Suprapubic skin (tissue), 4 donors: Measurements from ENCODE around the gene EFEMP1. TPM values are rescaled to one million over a fixed set of nuclear protein-coding genes. Genes with fewer than 3 reads are reported as not detected.

Source experiments
- DNase-seq, 2 donors: peaks; one replicate each; pipeline ENCODE4 v3.0.0-alpha.2; 2019; ENCODE audit warnings: low spot score in 2 of 2
- H3K27ac ChIP-seq: fragments of 200-600 bp; sonication (generic); one replicate; pipeline ENCODE4 v1.5.1; 2019
- H3K27me3 ChIP-seq: fragments of 200-600 bp; sonication (generic); one replicate; pipeline ENCODE4 v1.5.1; 2019
- H3K36me3 ChIP-seq: fragments of 200-600 bp; sonication (generic); one replicate; pipeline ENCODE4 v1.5.1; 2019
- H3K4me1 ChIP-seq: fragments of 200-600 bp; sonication (generic); one replicate; pipeline ENCODE4 v1.5.1; 2019
- H3K4me3 ChIP-seq: fragments of 200-600 bp; sonication (generic); one replicate; pipeline ENCODE4 v1.5.1; 2019; ENCODE audit warnings: mild to moderate bottlenecking
- H3K9me3 ChIP-seq: fragments of 200-600 bp; sonication (generic); one replicate; pipeline ENCODE4 v1.5.1; 2019
- CTCF ChIP-seq, 2 donors: fragments of 200-600 bp in 1 of 2; fragments of 450-650 bp in 1 of 2; sonication (generic) in 1 of 2; IDR thresholded peaks; one replicate each; pipeline ENCODE4 v1.5.1; 2016 to 2019; ENCODE audit warnings: antibody characterized with exemption in 2 of 2, mild to moderate bottlenecking in 1 of 2, moderate library complexity in 1 of 2
- EP300 ChIP-seq: sonication (generic); formaldehyde crosslinking; IDR thresholded peaks from one replicate; pipeline ENCODE4 v1.6.1; 2017; ENCODE audit warnings: antibody characterized with exemption
- POLR2A ChIP-seq, 2 donors: fragments of 450-650 bp; IDR thresholded peaks; one replicate each; pipeline ENCODE4 v1.6.1; 2017; ENCODE audit warnings: antibody characterized with exemption in 2 of 2, mild to moderate bottlenecking in 2 of 2, moderate library complexity in 2 of 2
- POLR2AphosphoS5 ChIP-seq, 3 donors: sonication (generic); formaldehyde crosslinking; IDR thresholded peaks; one replicate each; pipeline ENCODE4 v1.6.1; 2017; ENCODE audit warnings: antibody characterized with exemption in 3 of 3
- WGBS: methylation state at CpG from one replicate; pipeline ENCODE4 v1.1.5; 2018; 5-methylcytosine and 5-hydroxymethylcytosine counted together
- total RNA-seq, 4 donors: library from RNA; depleted of rRNA; stranded (reverse); fragments of >200 nt; gene quantifications; one replicate each; pipeline ENCODE4 v1.1.0, GENCODE V29; 2016

Gene EFEMP1
- total RNA-seq, 4 donors from 2014 or later = 93.1 to 145 (median 137) TPM

GRCh38 chr2:55923982-55924321 is 370 bp upstream of the EFEMP1 start:
- peaks cover 6% of the 10 kb centered on the region for H3K27me3 ChIP-seq
- 2% methylated on average over 8 of the region's 8 CpGs for WGBS
- peak overlapping the region; percentile 67 for H3K27ac ChIP-seq

GRCh38 chr2:55922291-55922907 is 1.2 kb downstream of the EFEMP1 start:
- no peak for DNase-seq
- TF ChIP-seq CTCF (IDR thresholded peaks at IDR 0.05) (no peak), EP300 (no peak), POLR2AphosphoS5 (IDR thresholded peaks at IDR 0.05) (no peak), POLR2A (IDR thresholded peaks at IDR 0.05) (no peak)
- no peak overlapping the region for H3K27ac ChIP-seq
- H3K36me3 ChIP-seq = no peaks in the 10 kb centered on the region
- no peaks in the 10 kb centered on the region for H3K9me3 ChIP-seq
- peaks cover 23% of the 10 kb centered on the region for H3K4me1 ChIP-seq
- no peaks in the 10 kb centered on the region for H3K27me3 ChIP-seq
- 24% methylated on average over 19 of the region's 19 CpGs for WGBS
- peak overlapping the region; percentile 62 for H3K4me3 ChIP-seq

More at GRCh38 chr2:55923982-55924321, 370 bp upstream of the EFEMP1 start:
- no peaks in the 10 kb centered on the region for H3K36me3 ChIP-seq
- H3K9me3 ChIP-seq = no peaks in the 10 kb centered on the region
- peak overlapping the region; percentile 62 for H3K4me3 ChIP-seq
- no peak for TF ChIP-seq POLR2A (IDR thresholded peaks at IDR 0.05)
- no peak for TF ChIP-seq EP300
- no peak for TF ChIP-seq POLR2AphosphoS5 (IDR thresholded peaks at IDR 0.05)
- no peak for TF ChIP-seq CTCF (IDR thresholded peaks at IDR 0.05)
- no peak for DNase-seq
- H3K4me1 ChIP-seq = peaks cover 23% of the 10 kb centered on the region

- Histone ChIP-seq H3K4me1 (peaks cover 23% of the 10 kb centered on the region), H3K27ac (no peak overlapping the region), H3K27me3 (no peaks in the 10 kb centered on the region), H3K9me3 (no peaks in the 10 kb centered on the region), H3K36me3 (no peaks in the 10 kb centered on the region), H3K4me3 (no peak overlapping the region)
- WGBS = 93% methylated on average over 3 of the region's 3 CpGs
- TF ChIP-seq POLR2AphosphoS5 (IDR thresholded peaks at IDR 0.05) = no peak
- DNase-seq = no peak
Observed at GRCh38 chr2:55919574-55919973, 4.0 kb downstream of the EFEMP1 start.

- Histone ChIP-seq H3K4me1 (peaks cover 19% of the 10 kb centered on the region), H3K27ac (no peak overlapping the region)
Observed at GRCh38 chr2:55918856-55919255, 4.7 kb downstream of the EFEMP1 start.

GRCh38 chr2:55917713-55918390 is 5.7 kb downstream of the EFEMP1 start:
- H3K4me3 ChIP-seq = no peak overlapping the region
- H3K27me3 ChIP-seq = no peaks in the 10 kb centered on the region
- H3K27ac ChIP-seq = no peak overlapping the region
- no peak for DNase-seq
- no peaks in the 10 kb centered on the region for H3K36me3 ChIP-seq
- TF ChIP-seq POLR2A (IDR thresholded peaks at IDR 0.05) (no peak), POLR2AphosphoS5 (IDR thresholded peaks at IDR 0.05) (no peak), EP300 (no peak), CTCF (IDR thresholded peaks at IDR 0.05) (no peak)
- 94% methylated on average over 10 of the region's 11 CpGs for WGBS
- no peaks in the 10 kb centered on the region for H3K9me3 ChIP-seq
- H3K4me1 ChIP-seq = peaks cover 10% of the 10 kb centered on the region

More at GRCh38 chr2:55918856-55919255, 4.7 kb downstream of the EFEMP1 start:
- TF ChIP-seq EP300 (no peak), CTCF (IDR thresholded peaks at IDR 0.05) (no peak), POLR2AphosphoS5 (IDR thresholded peaks at IDR 0.05) (no peak), POLR2A (IDR thresholded peaks at IDR 0.05) (no peak)
- H3K27me3 ChIP-seq = no peaks in the 10 kb centered on the region
- no peak for DNase-seq
- H3K4me3 ChIP-seq = no peak overlapping the region
- WGBS = 55% methylated on average over 1 of the region's 1 CpG
- no peaks in the 10 kb centered on the region for H3K9me3 ChIP-seq
- H3K36me3 ChIP-seq = no peaks in the 10 kb centered on the region
